CD4-positive, CD25-positive, alpha-beta regulatory T cell (primary cell): ENCODE measurements around the gene ASPSCR1. TPM values are rescaled to one million over a fixed set of nuclear protein-coding genes. Genes with fewer than 3 reads are reported as not detected.

Experiments used
- ATAC-seq, 2 donors: fragments of 150-1000 bp; cut with Tn5 transposase; one replicate each; pipeline ENCODE4 v1.10.0; 2021; ENCODE audit warnings: low read depth in 2 of 2, moderate number of reproducible peaks in 2 of 2, moderate library complexity in 1 of 2
- DNase-seq, 3 donors: peaks; one replicate each; pipeline versions ENCODE4 v3.0.0 to v3.0.0-alpha.2; 2012 to 2022; ENCODE audit warnings: mixed read lengths in 1 of 3
- H3K27ac ChIP-seq: one replicate; pipeline ENCODE4 v1.7.0; 2013; ENCODE audit warnings: mild to moderate bottlenecking, low read length; ENCODE audit not compliant: insufficient read depth, poor library complexity, severe bottlenecking
- H3K27me3 ChIP-seq: one replicate; pipeline ENCODE4 v1.7.0; 2013; ENCODE audit warnings: low read length; ENCODE audit not compliant: control insufficient read depth, insufficient read depth
- H3K36me3 ChIP-seq: one replicate; pipeline ENCODE4 v1.7.0; 2013; ENCODE audit warnings: mild to moderate bottlenecking, low read length, moderate library complexity; ENCODE audit not compliant: control insufficient read depth, insufficient read depth
- H3K4me1 ChIP-seq: 2 replicates; pipeline ENCODE4 v1.7.0; 2013; ENCODE audit warnings: mild to moderate bottlenecking, low read length; ENCODE audit not compliant: insufficient read depth, control insufficient read depth, poor library complexity, severe bottlenecking
- H3K4me3 ChIP-seq: one replicate; pipeline ENCODE4 v1.7.0; 2013; ENCODE audit warnings: low read depth, mild to moderate bottlenecking, low read length, moderate library complexity
- H3K9me3 ChIP-seq, 2 experiments: 1 replicate in 1 of 2; 2 replicates in 1 of 2; pipeline ENCODE4 v1.7.0; 2013; ENCODE audit warnings: low read length in 2 of 2, mild to moderate bottlenecking in 1 of 2, moderate library complexity in 1 of 2; ENCODE audit not compliant: control insufficient read depth in 2 of 2
- H3K27ac Mint-ChIP-seq, 3 donors: one replicate each; pipeline ENCODE4 v1.8.0; 2020 to 2022; ENCODE audit warnings: mild to moderate bottlenecking in 3 of 3, mixed read lengths in 3 of 3, moderate library complexity in 2 of 3
- H3K27me3 Mint-ChIP-seq: one replicate; pipeline ENCODE4 v1.8.0; 2022; ENCODE audit warnings: mild to moderate bottlenecking, mixed read lengths
- H3K36me3 Mint-ChIP-seq: one replicate; pipeline ENCODE4 v1.8.0; 2020; ENCODE audit warnings: mixed read lengths
- H3K4me1 Mint-ChIP-seq, 4 donors: one replicate each; pipeline ENCODE4 v1.8.0; 2020 to 2022; ENCODE audit warnings: mixed read lengths in 4 of 4, mild to moderate bottlenecking in 1 of 4
- H3K4me3 Mint-ChIP-seq, 4 donors: one replicate each; pipeline ENCODE4 v1.8.0; 2020 to 2022; ENCODE audit warnings: mild to moderate bottlenecking in 4 of 4, mixed read lengths in 4 of 4, moderate library complexity in 3 of 4
- H3K9me3 Mint-ChIP-seq, 7 donors: one replicate each; pipeline ENCODE4 v1.8.0; 2020 to 2022; ENCODE audit warnings: mixed read lengths in 7 of 7, mild to moderate bottlenecking in 3 of 7, moderate library complexity in 2 of 7
- polyA plus RNA-seq, 4 donors: library from polyadenylated mRNA; unstranded; fragments of 300-500 nt; fragmentation: Illumina TruSeq; gene quantifications; one replicate each; pipeline ENCODE4 v1.2.3, GENCODE V29; 2021
- total RNA-seq: library from RNA; stranded (reverse); gene quantifications from one replicate; pipeline ENCODE4 v1.2.3, GENCODE V29; 2022

Gene ASPSCR1
- total and polyA plus RNA-seq, 5 donors from 2014 or later, result 25.2 to 41.4 (median 29.1) TPM

- no peak for ATAC-seq
- Histone ChIP-seq H3K27ac (no peak overlapping the region), H3K27me3 (no peaks in the 10 kb centered on the region), H3K9me3 (no peaks in the 10 kb centered on the region), H3K36me3 (no peaks in the 10 kb centered on the region), H3K4me1 (peaks cover 5% of the 10 kb centered on the region), H3K4me3 (no peak overlapping the region)
- no peaks in the 10 kb centered on the region for H3K36me3 Mint-ChIP-seq
- no peak overlapping the region for H3K4me3 Mint-ChIP-seq
- H3K27me3 Mint-ChIP-seq, result no peaks in the 10 kb centered on the region
- DNase-seq, result no peak
- H3K9me3 Mint-ChIP-seq, result no peaks in the 10 kb centered on the region
- no peak overlapping the region for H3K27ac Mint-ChIP-seq
- peaks cover 0 to 10% (median 1%) of the 10 kb centered on the region in 4 donors for H3K4me1 Mint-ChIP-seq
These were observed 38.8 kb downstream of the ASPSCR1 start for GRCh38 chr17:82016061-82016874.

DNA sequence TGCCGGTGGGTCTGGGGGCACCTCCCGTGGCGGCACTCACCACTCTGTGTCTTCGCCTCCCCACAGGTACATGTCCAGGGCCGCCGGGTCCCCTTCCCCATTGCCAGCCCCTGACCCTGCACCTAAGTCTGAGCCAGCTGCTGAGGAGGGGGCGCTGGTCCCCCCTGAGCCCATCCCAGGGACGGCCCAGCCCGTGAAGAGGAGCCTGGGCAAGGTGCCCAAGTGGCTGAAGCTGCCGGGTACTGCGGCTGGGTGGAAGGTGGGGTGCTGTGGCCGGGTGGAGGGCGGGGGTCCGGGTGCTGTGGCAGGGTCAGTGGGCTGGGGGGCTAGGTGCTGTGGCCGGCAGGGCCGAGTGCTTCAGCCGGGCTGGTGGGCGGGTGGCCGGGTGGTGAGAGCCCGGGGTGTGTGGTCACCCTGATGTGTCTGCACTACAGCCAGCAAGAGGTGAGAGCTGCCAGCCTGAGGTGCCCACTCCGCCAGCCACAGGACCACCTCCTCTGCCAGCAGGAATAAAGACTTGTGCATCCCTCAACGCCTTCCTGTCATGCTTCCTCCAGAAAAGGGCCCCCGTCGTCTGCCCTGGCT is 39.5 kb downstream of the ASPSCR1 start:
- DNase-seq, result no peak
- no peaks in the 10 kb centered on the region for H3K9me3 Mint-ChIP-seq
- no peaks in the 10 kb centered on the region for H3K36me3 ChIP-seq
- H3K36me3 Mint-ChIP-seq, result no peaks in the 10 kb centered on the region
- no peak overlapping the region for H3K4me3 Mint-ChIP-seq
- H3K4me1 ChIP-seq, result peaks cover 12% of the 10 kb centered on the region
- peaks cover 0 to 17% (median 6%) of the 10 kb centered on the region in 4 donors for H3K4me1 Mint-ChIP-seq
- H3K27me3 Mint-ChIP-seq, result no peaks in the 10 kb centered on the region
- H3K27me3 ChIP-seq, result no peaks in the 10 kb centered on the region
- no peak overlapping the region for H3K27ac ChIP-seq
- no peak overlapping the region for H3K27ac Mint-ChIP-seq
- no peak for ATAC-seq
- H3K9me3 ChIP-seq, result no peaks in the 10 kb centered on the region
- H3K4me3 ChIP-seq, result no peak overlapping the region

DNA sequence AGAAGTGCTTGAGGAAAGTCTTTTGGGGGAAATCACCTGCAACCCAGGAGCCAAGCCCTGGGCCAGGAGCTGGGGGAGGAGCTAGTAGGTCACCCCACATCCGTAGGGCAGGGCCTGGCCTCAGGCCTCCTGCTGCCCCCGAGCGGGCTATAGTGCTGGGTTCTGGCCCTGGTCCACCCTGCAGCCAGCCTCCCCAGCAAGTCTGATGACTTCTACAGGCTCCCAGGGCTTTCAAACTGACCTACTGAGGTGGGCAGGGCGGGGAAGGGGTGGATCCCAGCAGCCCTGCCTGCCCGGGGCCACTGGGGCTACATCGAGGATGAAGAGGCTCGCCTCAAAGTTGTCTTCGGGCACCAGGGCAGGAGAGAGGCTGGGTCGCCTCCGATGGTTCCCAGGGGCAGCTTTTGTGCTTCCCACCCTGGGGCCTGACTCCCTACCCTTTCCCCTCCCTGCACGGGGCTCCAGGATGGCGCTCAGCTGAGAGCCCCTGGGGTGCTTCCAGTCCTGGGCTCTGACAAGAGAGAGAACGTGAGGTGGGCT is 40.3 kb downstream of the ASPSCR1 start:
- Mint-ChIP-seq H3K4me3 (no peak overlapping the region), H3K27me3 (no peaks in the 10 kb centered on the region), H3K9me3 (no peaks in the 10 kb centered on the region), H3K27ac (no peak overlapping the region), H3K36me3 (no peaks in the 10 kb centered on the region), H3K4me1 (peaks cover 0 to 20% (median 6%) of the 10 kb centered on the region in 4 donors)
- Histone ChIP-seq H3K27me3 (no peaks in the 10 kb centered on the region), H3K36me3 (no peaks in the 10 kb centered on the region), H3K9me3 (no peaks in the 10 kb centered on the region), H3K4me3 (no peak overlapping the region), H3K27ac (no peak overlapping the region), H3K4me1 (peaks cover 16% of the 10 kb centered on the region)
- no peak for DNase-seq
- ATAC-seq, result no peak

DNA sequence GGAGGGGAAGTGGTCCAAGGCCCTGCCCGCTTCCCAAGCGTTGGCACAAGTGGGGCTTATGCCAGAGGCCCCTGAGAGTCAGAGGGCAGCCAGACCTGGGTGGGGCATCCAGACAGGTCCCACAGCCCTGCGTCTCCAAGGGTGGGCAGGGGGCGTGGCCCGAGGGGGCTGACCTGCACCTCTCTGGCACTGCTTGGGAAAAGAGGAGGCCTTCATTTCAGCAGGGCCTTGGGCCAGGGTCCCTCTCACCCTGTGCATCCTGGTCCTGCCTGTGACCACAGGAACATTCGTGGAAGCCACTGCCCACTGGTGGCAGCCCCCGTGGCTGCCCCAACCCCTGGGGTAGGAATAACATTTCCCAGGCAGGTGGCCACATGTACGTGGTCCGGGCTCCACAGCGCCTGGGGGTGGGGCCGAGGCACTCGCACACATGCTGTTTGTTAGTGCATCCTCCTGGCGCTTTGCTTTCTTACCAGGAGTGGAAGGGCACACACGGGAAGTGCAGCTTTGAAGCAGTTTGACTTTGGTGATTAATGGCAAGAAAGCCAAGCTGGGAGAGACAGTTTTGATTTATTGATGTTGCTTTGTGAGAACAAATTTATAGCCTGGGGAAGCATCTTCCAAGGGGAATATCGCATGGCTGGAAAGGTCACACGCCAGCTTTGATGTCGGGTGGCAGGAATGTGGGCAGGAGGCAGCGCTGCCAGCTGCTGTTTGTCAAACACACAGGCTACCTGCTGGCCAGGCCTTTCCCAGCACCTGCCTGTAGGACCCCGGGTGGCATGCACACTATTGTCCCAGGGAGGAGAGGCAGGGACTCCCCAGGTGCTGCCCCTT is 40.9 kb downstream of the ASPSCR1 start:
- Histone ChIP-seq H3K9me3 (no peaks in the 10 kb centered on the region), H3K27ac (no peak overlapping the region), H3K4me1 (peaks cover 17% of the 10 kb centered on the region), H3K36me3 (no peaks in the 10 kb centered on the region), H3K27me3 (no peaks in the 10 kb centered on the region), H3K4me3 (no peak overlapping the region)
- no peak for ATAC-seq
- Mint-ChIP-seq H3K4me3 (peak overlapping the region in 1 of 4 donors; percentile 85), H3K36me3 (no peaks in the 10 kb centered on the region), H3K27me3 (no peaks in the 10 kb centered on the region), H3K4me1 (peaks cover 0 to 24% (median 8%) of the 10 kb centered on the region in 4 donors), H3K27ac (no peak overlapping the region), H3K9me3 (no peaks in the 10 kb centered on the region)
- DNase-seq, result no peak

- Histone ChIP-seq H3K27me3 (no peaks in the 10 kb centered on the region), H3K4me3 (no peak overlapping the region), H3K9me3 (no peaks in the 10 kb centered on the region), H3K27ac (no peak overlapping the region), H3K36me3 (no peaks in the 10 kb centered on the region), H3K4me1 (peaks cover 25% of the 10 kb centered on the region)
- ATAC-seq, result no peak
- Mint-ChIP-seq H3K27ac (no peak overlapping the region), H3K27me3 (no peaks in the 10 kb centered on the region), H3K36me3 (no peaks in the 10 kb centered on the region), H3K9me3 (no peaks in the 10 kb centered on the region), H3K4me1 (peaks cover 0 to 29% (median 8%) of the 10 kb centered on the region in 4 donors), H3K4me3 (peak overlapping the region in 2 of 4 donors; percentile 68 to 85)
- no peak for DNase-seq
These were observed 41.7 kb downstream of the ASPSCR1 start for GRCh38 chr17:82018989-82019689.

DNA sequence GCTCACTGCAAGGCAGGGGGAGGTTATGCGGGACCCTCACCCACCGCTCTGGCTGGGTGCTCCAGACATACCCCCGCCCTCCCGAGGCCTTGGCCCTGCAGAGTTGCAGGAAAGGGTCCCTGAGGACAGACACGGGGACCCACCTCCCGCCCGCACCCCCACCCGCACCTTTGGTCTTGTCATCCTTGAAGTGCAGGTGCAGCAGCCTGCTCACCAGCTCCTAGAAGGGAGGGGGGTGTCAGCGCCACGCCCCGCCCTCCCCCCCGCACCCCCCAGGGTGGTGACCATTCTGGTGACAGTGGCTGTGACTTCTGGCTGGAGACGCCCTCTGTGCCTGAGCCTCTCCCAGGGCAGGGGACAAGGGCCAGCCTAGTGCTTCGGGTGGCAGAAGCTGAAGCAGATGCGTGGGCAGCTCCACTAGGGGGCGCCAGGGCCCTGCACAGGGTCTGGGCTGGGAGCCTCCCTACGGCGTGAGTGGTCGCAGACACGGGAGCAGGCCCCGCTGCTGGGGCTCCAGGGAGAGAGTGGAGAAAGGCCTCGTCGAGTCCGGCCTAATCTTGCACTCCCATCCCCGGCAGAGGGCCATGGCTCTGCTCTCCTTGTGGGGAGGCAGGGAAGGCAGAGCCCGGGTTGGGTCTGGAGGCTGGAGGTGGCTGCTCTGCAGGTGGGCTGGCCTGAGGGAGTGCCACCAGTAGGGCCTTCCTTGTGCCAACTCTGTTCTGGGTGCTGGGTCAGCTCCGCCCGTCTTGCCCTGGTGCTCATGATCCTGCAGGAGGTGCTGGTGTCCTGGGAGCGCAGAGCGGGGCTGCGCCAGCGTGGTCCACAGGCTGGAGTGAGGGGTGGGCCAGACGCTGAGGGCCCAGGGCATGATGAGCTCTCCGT is 42.5 kb downstream of the ASPSCR1 start:
- H3K9me3 Mint-ChIP-seq, result no peaks in the 10 kb centered on the region
- H3K4me3 Mint-ChIP-seq, result peak overlapping the region in 2 of 4 donors; percentile 51 to 92
- no peaks in the 10 kb centered on the region for H3K27me3 ChIP-seq
- no peaks in the 10 kb centered on the region for H3K36me3 ChIP-seq
- DNase-seq (peak; percentile 34 to 63 (median 38)), ATAC-seq (no peak)
- peaks cover 31% of the 10 kb centered on the region for H3K4me1 ChIP-seq
- H3K4me3 ChIP-seq, result no peak overlapping the region
- H3K27me3 Mint-ChIP-seq, result no peaks in the 10 kb centered on the region
- H3K27ac Mint-ChIP-seq, result no peak overlapping the region
- no peaks in the 10 kb centered on the region for H3K36me3 Mint-ChIP-seq
- peaks cover 0 to 31% (median 8%) of the 10 kb centered on the region in 4 donors for H3K4me1 Mint-ChIP-seq
- no peaks in the 10 kb centered on the region for H3K9me3 ChIP-seq
- H3K27ac ChIP-seq, result no peak overlapping the region
